Activated CD4-positive, alpha-beta memory T cell treated with anti-CD3 and anti-CD28 coated beads, Interleukin-2, amount 10 ng/mL, durations not matched to agents 7 days and 5 days (primary cell): ENCODE data around the gene USH2A. TPM values are rescaled to one million over a fixed set of nuclear protein-coding genes. Genes with fewer than 3 reads are reported as not detected.

Source experiments
- CTCF ChIA-PET: fragments of 350-600 bp; sonication (Branson Sonifier 250); formaldehyde crosslinking; loops from one replicate; lab custom pipeline; 2021; ENCODE audit warnings: antibody characterized with exemption, inconsistent platforms; lab: Charles Lee
- POLR2A ChIA-PET: fragments of 350-600 bp; sonication (Branson Sonifier 250); formaldehyde crosslinking; loops from one replicate; lab custom pipeline; 2021; ENCODE audit warnings: antibody characterized with exemption; lab: Charles Lee
- DNase-seq: peaks from one replicate; pipeline ENCODE4 v3.0.0-alpha.2; 2020
- H3K27ac Mint-ChIP-seq: one replicate; pipeline ENCODE4 v1.8.0; 2021; ENCODE audit warnings: mild to moderate bottlenecking, mixed read lengths
- H3K27me3 Mint-ChIP-seq: one replicate; pipeline ENCODE4 v1.8.0; 2021; ENCODE audit warnings: mixed read lengths
- H3K36me3 Mint-ChIP-seq: one replicate; pipeline ENCODE4 v1.8.0; 2021; ENCODE audit warnings: low read depth, mixed read lengths
- H3K4me1 Mint-ChIP-seq: one replicate; pipeline ENCODE4 v1.8.0; 2021; ENCODE audit warnings: mixed read lengths
- H3K4me3 Mint-ChIP-seq: one replicate; pipeline ENCODE4 v1.8.0; 2021; ENCODE audit warnings: mild to moderate bottlenecking, mixed read lengths
- H3K9me3 Mint-ChIP-seq: one replicate; pipeline ENCODE4 v1.8.0; 2021; ENCODE audit warnings: mixed read lengths
- total RNA-seq, 2 experiments: library from RNA; stranded (reverse); gene quantifications; one replicate each; pipeline ENCODE4 v1.2.3, GENCODE V29; 2021

USH2A gene
- total RNA-seq, 2 experiments from 2014 or later, result not detected

DNA sequence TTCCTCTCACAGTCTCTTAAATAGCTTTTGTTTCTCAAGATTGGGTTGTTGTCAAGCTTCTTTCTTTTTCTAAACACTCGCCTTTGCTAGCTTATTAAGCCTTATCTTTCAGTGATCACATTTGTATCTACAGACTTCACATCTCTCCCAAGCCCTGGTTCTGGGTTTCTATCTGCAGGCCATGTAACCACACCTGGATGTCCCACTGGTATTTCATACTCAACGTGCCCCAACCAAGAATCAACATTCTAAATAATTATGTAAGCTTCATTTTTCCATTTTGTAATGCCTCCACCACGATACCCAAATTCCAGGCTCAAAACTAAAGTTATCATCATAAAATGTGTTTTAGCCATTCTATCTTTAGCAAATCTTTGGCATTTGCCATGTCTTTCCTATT is 372.2 kb downstream of the USH2A start:
- Mint-ChIP-seq H3K4me3 (no peak overlapping the region), H3K4me1 (no peaks in the 10 kb centered on the region), H3K27ac (no peak overlapping the region), H3K27me3 (no peaks in the 10 kb centered on the region), H3K36me3 (no peaks in the 10 kb centered on the region), H3K9me3 (peaks cover 13% of the 10 kb centered on the region)
- DNase-seq, result no peak
- CTCF ChIA-PET, result no interaction called here
- POLR2A ChIA-PET, result no interaction called here

DNA sequence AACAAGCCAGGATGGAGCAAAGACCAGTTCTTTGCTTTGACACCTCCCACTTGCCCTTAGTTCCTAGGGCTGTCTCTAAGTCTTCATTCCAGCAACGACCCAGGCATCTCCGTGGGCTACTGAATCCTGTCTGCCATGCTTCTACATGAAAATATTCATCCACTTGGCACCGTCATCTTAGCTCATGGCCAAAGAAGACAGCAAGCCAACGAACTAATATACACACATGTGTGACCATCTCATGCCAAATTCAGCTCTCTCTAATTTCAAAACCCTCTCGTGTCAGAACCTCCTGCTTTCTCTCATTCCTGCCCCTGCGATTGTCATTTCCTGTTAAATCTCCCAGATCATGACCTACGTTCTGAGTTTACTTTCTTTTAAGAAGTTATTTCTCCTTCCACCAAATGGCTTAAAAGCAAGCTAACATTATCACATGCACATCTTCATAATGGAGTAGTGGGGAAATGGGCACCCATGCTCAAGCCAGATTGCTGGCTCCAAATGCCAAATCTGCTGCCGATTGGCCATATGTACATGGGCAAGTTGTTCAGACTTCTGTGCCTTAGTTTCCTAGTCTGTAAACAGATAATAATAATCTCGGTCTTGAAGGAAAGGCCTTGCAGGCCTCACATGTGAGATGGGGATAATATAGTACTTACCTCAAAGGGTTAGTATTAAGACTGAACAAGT is 373.4 kb downstream of the USH2A start:
- DNase-seq, result no peak
- Mint-ChIP-seq H3K9me3 (peaks cover 13% of the 10 kb centered on the region), H3K4me3 (no peak overlapping the region), H3K36me3 (no peaks in the 10 kb centered on the region), H3K27ac (no peak overlapping the region), H3K27me3 (no peaks in the 10 kb centered on the region), H3K4me1 (no peaks in the 10 kb centered on the region)
- CTCF ChIA-PET, result no interaction called here
- POLR2A ChIA-PET, result no interaction called here

DNA sequence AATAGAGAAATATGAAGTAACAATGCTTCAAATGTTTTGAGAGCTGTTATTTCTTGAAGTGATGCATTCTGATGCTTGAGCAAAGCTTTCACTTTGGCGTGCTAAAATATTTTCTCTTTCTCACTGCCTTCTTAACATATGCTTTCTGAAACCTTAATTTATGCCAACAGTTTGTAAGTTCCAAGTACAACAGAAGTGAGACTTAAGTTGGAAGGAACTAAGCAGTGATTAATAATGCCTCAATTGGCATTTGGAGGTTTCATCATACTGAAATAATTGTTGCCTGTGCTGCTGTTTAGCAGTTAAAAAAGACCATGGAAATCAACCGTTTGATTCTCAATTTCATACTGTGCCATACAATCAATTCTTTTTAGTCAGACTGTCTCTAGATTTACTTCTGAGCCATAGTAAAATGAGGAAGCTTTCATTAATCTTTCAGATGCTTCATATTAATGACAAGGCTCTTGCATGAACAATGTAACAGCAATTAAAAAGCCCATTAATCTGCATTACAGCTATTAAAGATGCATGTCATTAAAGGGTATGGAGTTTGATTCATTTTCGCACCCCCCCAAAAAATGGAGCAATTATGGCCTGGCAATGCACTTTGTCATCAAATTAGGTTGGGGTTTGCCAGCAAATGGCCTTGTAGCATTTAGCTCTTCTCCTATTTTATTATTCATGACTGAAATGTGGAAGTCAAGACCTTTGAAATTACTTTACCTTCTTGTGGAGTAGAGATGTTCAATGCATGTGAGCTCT is 375.3 kb downstream of the USH2A start:
- H3K36me3 Mint-ChIP-seq, result no peaks in the 10 kb centered on the region
- H3K27ac Mint-ChIP-seq, result no peak overlapping the region
- DNase-seq, result no peak
- no peaks in the 10 kb centered on the region for H3K27me3 Mint-ChIP-seq
- CTCF ChIA-PET, result no interaction called here
- H3K4me3 Mint-ChIP-seq, result no peak overlapping the region
- H3K9me3 Mint-ChIP-seq, result peaks cover 13% of the 10 kb centered on the region
- H3K4me1 Mint-ChIP-seq, result no peaks in the 10 kb centered on the region
- POLR2A ChIA-PET, result no interaction called here

DNA sequence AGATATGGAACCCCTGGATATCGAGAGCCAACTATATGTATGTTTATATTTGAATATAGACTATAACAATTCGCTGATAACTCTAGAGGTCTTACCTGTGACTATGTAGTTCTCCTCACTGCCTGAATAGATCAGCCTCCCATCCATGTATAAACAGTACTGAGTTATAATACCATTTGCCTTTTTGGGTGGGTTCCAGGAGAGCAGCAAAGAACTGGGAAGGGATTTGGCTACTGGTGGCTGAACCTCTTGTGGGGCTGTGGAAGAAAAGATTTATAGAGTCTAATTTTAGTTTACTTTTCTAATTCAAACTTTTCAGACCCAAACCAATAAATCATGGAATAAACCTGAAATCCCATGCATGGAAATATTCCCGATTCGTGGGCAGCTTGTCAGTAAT is 376.9 kb downstream of the USH2A start:
- Mint-ChIP-seq H3K27ac (no peak overlapping the region), H3K36me3 (no peaks in the 10 kb centered on the region), H3K9me3 (peaks cover 14% of the 10 kb centered on the region), H3K4me1 (no peaks in the 10 kb centered on the region), H3K27me3 (no peaks in the 10 kb centered on the region), H3K4me3 (no peak overlapping the region)
- ChIA-PET CTCF (no interaction called here), POLR2A (no interaction called here)
- DNase-seq, result no peak

DNA sequence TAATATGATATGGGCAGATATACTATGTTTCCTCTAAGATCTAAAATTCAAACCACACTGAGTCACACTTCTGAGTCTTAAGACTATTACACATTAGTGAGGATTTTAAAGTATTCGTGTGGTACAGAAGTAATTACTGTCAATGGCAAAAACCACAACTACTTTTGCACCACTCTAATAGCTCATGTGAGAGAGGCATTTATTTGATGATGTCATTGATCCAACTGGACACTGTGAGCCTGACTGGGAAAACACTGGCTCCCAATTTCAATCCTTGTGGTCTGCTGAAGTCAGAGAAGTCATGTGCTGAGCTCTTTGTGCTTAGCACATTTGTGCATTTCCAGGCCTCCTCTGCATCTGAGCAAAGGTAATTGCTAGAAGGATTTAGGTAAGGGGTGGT is 377.8 kb downstream of the USH2A start:
- Mint-ChIP-seq H3K4me3 (no peak overlapping the region), H3K9me3 (peaks cover 8% of the 10 kb centered on the region), H3K4me1 (no peaks in the 10 kb centered on the region), H3K27me3 (no peaks in the 10 kb centered on the region), H3K27ac (no peak overlapping the region), H3K36me3 (no peaks in the 10 kb centered on the region)
- no peak for DNase-seq
- POLR2A ChIA-PET, result no interaction called here
- CTCF ChIA-PET, result no interaction called here

GRCh38 chr1:216044538-216044937 is 378.7 kb downstream of the USH2A start:
- Mint-ChIP-seq H3K9me3 (peaks cover 5% of the 10 kb centered on the region), H3K27ac (no peak overlapping the region), H3K36me3 (no peaks in the 10 kb centered on the region), H3K4me1 (no peaks in the 10 kb centered on the region), H3K4me3 (no peak overlapping the region), H3K27me3 (no peaks in the 10 kb centered on the region)
- ChIA-PET CTCF (no interaction called here), POLR2A (no interaction called here)
- DNase-seq, result no peak

GRCh38 chr1:216034506-216034905 is 388.7 kb downstream of the USH2A start:
- ChIA-PET CTCF (no interaction called here), POLR2A (no interaction called here)
- Mint-ChIP-seq H3K4me1 (no peaks in the 10 kb centered on the region), H3K27ac (no peak overlapping the region), H3K4me3 (no peak overlapping the region), H3K36me3 (no peaks in the 10 kb centered on the region), H3K27me3 (no peaks in the 10 kb centered on the region), H3K9me3 (peaks cover 8% of the 10 kb centered on the region)
- DNase-seq, result no peak

- no peak overlapping the region for H3K4me3 Mint-ChIP-seq
- no peaks in the 10 kb centered on the region for H3K4me1 Mint-ChIP-seq
- no peaks in the 10 kb centered on the region for H3K36me3 Mint-ChIP-seq
- H3K27me3 Mint-ChIP-seq, result no peaks in the 10 kb centered on the region
- no peak overlapping the region for H3K27ac Mint-ChIP-seq
- ChIA-PET POLR2A (no interaction called here), CTCF (no interaction called here)
- peaks cover 8% of the 10 kb centered on the region for H3K9me3 Mint-ChIP-seq
- no peak for DNase-seq
Observed at GRCh38 chr1:216032961-216033614, 390.2 kb downstream of the USH2A start.

DNA sequence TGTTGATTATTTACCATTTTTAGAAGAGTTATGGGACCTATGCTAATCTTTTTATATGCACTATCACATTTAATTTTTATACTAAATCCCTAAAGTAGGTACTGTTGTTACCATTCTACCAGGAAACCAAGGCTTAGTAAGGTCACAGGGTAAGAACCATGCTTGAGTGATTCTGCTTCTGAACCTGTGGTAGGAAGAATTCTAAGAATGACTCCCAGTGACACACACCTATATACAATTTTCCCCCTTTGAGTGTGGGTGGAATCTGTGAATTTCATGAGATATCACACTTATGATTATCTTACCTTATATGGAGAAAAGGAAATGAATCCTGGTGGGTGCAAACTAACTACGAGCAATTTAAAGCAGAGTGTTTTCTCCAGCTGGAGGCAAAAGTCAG is 391.0 kb downstream of the USH2A start:
- POLR2A ChIA-PET, result no interaction called here
- no peaks in the 10 kb centered on the region for H3K27me3 Mint-ChIP-seq

GRCh38 chr1:216028631-216029030 is 394.6 kb downstream of the USH2A start:
- no peaks in the 10 kb centered on the region for H3K36me3 Mint-ChIP-seq
- H3K27me3 Mint-ChIP-seq, result no peaks in the 10 kb centered on the region
- H3K4me1 Mint-ChIP-seq, result no peaks in the 10 kb centered on the region
- H3K9me3 Mint-ChIP-seq, result peaks cover 3% of the 10 kb centered on the region
- H3K27ac Mint-ChIP-seq, result no peak overlapping the region
- ChIA-PET CTCF (no interaction called here), POLR2A (no interaction called here)
- no peak overlapping the region for H3K4me3 Mint-ChIP-seq
- no peak for DNase-seq

More for the DNA sequence above, 391.0 kb downstream of the USH2A start:
- no peak overlapping the region for H3K4me3 Mint-ChIP-seq
- H3K9me3 Mint-ChIP-seq, result peaks cover 8% of the 10 kb centered on the region
- H3K36me3 Mint-ChIP-seq, result no peaks in the 10 kb centered on the region
- no peak overlapping the region for H3K27ac Mint-ChIP-seq
- CTCF ChIA-PET, result no interaction called here
- DNase-seq, result no peak
- no peaks in the 10 kb centered on the region for H3K4me1 Mint-ChIP-seq

DNA sequence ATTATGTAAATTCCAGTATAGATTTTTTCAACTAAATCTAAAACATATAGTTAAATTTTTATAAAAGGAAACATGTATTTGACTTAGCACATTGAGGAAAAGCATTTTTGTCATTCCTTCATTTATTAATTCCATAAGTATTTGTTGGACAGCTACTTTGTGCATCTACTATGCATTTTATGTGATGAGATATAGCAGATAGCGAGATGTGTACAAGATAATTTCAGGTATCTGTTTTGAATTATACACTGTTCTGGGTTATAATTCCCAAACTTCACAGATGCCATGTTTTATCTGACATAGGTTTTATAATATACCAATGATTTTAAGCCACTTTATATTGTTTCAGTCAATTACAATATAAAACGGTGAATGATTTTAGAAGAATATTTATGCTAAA is 398.7 kb downstream of the USH2A start:
- H3K27me3 Mint-ChIP-seq, result no peaks in the 10 kb centered on the region
- ChIA-PET CTCF (no interaction called here), POLR2A (no interaction called here)
- H3K4me3 Mint-ChIP-seq, result no peak overlapping the region
- H3K36me3 Mint-ChIP-seq, result no peaks in the 10 kb centered on the region
- H3K27ac Mint-ChIP-seq, result no peak overlapping the region
- H3K4me1 Mint-ChIP-seq, result no peaks in the 10 kb centered on the region
- DNase-seq, result no peak
- H3K9me3 Mint-ChIP-seq, result peaks cover 8% of the 10 kb centered on the region

- no peak for DNase-seq
- H3K36me3 Mint-ChIP-seq, result no peaks in the 10 kb centered on the region
- no peak overlapping the region for H3K4me3 Mint-ChIP-seq
- no peak overlapping the region for H3K27ac Mint-ChIP-seq
- H3K9me3 Mint-ChIP-seq, result peaks cover 10% of the 10 kb centered on the region
- CTCF ChIA-PET, result no interaction called here
- H3K4me1 Mint-ChIP-seq, result no peaks in the 10 kb centered on the region
- POLR2A ChIA-PET, result no interaction called here
- H3K27me3 Mint-ChIP-seq, result no peaks in the 10 kb centered on the region
Observed at GRCh38 chr1:216020743-216021345, 402.4 kb downstream of the USH2A start.

- Mint-ChIP-seq H3K36me3 (no peaks in the 10 kb centered on the region), H3K4me1 (no peaks in the 10 kb centered on the region), H3K27ac (no peak overlapping the region), H3K9me3 (peaks cover 11% of the 10 kb centered on the region), H3K4me3 (no peak overlapping the region), H3K27me3 (no peaks in the 10 kb centered on the region)
- CTCF ChIA-PET, result no interaction called here
- POLR2A ChIA-PET, result no interaction called here
- no peak for DNase-seq
Observed at GRCh38 chr1:216015116-216015515, 408.1 kb downstream of the USH2A start.
